Measurements from ENCODE around the gene BDH1.
"Not testable (repeated sequence)": the region's sequence is repeated elsewhere in the genome, so short reads cannot be mapped to it uniquely, and the experiment has no call there.

The BDH1 gene

DNA sequence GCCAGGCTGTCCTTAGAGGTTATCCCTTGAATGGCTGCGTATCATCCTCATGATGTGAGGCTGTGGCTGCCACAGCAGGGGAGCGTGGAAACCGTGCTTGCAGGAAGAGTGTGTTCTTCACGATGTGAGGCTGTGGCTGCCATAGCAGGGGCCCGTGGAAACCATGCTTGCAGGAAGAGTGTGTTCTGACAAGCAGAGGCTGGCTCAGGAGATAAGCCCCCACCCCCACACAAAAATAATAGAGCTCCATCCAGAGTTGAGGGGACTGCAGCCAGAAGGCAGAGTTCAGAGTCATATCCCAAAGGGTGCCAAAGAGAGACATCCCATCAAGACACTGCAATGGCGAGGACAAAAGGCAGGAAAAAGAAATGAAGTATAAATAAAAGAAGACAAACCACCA lies 22.6 kb upstream of the BDH1 start:
- no peak for DNase-seq (ENCODE audit: low read depth in 3 of 3)

DNA sequence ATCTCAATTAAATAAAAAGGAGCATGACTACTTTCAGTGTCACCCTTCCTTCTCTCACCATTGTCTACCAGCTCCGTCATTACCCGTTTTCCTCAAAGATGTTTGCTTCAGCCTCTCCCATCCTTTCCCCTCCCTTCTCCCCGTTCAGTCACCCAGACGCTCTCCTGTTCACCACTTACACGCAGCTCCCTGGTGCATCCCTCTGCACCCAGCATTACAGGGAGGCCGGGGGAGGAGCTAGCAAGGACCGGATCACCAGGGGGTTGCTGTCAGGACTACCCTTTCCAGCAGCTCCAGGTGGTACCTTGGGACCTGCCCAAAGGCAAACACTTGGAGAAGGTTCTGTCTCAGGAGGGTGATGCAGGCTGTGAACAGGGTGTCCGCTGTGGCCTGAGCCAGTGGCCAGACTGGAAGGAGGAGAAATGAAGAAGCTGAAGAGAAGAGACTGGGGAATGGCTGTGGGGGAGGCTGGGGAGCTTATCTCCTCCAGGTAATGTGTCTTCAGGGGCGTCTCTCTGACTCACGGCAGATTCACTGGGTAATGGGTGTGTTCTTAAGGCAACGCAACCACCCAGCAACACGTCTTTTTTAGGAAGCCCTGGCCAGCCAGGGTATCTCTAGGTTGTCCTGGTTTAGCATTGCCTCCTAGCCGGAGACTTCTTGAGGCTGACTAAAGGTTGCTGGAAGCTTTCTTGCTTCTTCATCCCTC lies 21.8 kb upstream of the BDH1 start:
- no peak for DNase-seq (ENCODE audit: low read depth in 3 of 3)

DNA sequence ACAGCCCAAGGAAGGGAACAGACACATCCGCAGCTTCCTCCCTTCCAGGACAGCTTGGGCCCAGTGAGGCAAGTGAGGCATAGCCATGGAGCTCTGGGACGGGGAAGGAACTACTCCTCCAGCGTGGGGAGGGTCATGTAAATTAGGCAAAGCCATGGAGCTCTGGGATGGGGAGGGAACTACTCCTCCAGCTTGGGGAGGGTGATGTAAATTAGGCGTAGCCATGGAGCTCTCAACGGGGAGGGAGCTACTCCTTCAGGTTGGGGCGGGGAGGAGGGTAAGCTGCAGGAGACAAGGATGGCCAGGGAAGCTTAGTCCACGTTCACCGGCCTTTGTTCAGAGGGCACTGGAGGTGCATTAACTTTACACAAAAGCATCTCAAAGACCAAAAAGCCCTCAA lies 21.1 kb upstream of the BDH1 start:
- no peak for DNase-seq (ENCODE audit: low read depth in 3 of 3)

DNA sequence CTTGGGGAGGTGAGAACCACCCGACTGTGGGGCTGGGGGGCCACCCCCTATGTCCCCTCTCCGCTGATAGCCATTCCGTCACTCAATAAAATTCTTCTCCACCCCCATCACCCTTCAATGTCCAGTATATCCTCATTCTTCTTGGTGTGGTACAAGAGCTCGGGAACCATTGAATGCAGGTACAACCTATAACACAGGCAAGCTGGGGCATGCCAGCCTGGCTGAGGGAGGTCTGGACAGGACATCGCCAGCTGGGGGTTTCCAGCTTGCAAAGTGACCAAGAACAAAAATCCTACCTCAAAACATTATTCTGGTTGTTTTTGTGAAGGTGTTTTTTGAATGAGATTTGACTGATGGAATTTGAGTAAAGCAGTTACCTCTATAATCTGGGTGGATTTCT lies 19.6 kb upstream of the BDH1 start:
- no peak for DNase-seq (ENCODE audit: low read depth in 3 of 3)

DNA sequence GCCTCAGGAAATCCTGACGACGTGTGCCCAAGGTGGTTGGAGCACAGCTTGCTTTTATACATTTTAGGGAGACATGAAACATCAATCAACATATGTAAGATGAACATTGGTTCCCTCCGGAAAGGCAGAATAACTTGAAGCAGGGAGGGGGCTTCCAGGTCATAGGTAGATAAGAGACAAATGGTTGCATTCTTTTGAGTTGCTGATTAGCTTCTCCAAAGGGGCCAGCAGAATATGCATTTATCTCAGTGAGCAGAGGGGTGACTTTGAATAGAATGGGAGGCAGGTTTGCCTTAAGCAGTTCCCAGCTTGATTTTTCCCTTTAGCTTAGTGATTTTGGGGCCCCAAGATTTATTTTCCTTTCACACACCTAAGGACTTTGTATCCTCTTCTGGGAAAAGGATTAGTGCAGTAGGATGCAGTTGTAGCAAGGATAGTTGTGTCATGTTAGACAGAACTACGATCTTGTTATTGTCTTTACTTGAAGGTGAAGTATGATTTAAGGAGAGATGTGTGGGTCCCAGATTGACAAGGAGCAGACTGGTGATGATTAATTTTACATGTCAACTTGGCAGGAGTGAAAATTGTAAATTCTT lies 18.7 kb upstream of the BDH1 start:
- DNase-seq (ENCODE audit: low read depth in 3 of 3) = not testable (repeated sequence)

DNA sequence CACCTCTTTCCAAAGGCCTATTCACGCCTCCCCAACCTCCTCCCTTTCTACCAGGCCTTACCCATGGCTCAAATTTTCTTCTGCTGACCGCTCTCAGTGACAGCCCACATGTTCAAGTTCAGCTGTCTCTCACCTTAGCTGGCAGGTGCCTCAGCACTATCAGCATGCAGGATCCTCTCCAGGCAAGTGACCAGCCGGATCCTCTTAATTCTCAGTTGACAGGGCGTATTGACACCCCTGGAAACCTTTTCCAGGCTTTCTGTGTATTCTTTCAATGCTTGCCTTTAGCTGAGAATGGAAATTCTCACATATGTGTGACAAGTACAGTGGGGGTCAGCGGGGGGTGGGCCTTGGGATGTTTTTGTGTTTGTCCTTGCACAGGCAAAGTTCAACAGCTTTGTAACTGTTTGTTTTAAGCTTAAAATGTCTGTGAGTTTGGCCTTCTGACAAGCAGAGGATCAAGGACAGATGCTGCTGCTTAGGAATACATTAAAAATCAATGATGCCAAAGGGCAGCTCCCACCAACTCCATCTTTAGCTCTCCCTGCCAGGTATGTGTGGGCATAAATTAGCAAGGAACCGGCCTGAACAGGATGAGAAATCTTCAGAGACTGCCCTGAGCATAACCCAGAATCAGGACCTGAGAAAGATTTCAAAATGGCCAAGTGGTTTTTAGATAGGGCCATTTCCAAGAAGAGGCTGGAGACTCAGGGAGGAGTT lies 17.4 kb upstream of the BDH1 start:
- DNase-seq (ENCODE audit: low read depth in 3 of 3) = no peak

DNA sequence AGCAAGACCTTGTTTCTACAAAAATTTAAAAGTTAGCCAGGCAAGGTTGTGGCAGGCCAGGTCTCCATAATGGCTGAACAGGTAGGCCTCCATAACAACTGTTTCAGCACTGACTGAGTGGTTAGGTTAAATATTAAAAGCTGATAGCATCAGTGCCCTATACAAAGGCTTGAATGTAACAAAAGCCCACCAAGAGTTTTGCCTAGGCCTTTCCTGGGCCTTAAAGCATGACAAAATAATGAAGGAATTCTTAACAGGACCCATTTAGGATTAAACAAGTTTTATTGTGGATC lies 16.1 kb upstream of the BDH1 start:
- not testable (repeated sequence) for DNase-seq (ENCODE audit: low read depth in 3 of 3)

DNA sequence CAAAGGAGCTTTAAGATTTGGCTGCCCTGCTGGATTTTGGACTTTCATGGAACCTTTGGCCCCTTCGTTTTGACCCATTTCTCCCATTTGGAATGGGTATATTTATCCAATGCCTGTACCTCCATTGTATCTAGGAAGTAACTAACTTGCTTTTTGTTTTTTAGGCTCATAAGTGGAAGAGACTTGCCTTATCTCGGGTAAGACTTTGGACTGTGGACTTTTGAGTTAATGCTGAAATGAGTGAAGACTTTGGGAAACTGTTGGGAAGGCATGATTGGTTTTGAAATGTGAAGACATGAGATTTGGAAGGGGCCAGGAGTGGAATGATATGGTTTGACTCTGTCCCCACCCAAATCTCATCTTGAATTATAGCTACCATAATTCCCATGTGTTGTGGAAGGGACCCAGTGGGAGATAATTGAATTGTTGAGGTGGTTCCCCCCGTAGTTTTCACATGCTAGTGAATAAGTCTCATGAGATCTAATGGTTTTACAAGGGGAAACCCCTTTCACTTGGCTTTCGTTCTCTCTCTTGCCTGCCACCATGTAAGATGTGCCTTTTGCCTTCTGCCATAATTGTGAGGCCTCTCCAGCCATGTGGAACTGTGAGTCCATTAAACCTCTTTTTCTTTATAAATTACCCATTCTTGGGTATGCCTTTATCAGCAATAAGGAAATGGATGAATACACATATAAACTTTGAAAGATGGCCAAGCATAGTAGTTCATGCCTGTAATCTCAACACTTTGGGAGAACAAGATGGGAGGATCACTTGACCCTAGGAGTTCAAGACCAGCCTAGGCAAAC lies 15.5 kb upstream of the BDH1 start:
- not testable (repeated sequence) for DNase-seq (ENCODE audit: low read depth in 3 of 3)

DNA sequence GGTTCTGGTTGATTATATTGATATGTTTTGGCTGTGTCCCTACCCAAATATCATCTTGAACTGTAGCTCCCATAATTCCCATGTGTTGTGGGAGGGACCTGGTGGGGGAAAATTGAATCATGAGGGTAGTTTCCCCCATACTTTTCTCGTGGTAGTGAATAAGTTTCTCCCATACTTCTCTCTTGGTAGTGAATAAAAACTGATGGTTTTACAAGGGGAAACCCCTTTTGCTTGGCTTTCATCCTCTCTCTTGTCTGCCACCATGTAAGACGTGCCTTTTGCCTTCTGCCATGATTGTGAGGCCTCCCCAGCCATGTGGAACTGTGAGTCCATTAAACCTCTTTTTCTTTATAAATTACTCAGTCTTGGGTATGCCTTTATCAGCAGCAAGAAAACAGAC lies 13.7 kb upstream of the BDH1 start:
- DNase-seq (ENCODE audit: low read depth in 3 of 3) = not testable (repeated sequence)

DNA sequence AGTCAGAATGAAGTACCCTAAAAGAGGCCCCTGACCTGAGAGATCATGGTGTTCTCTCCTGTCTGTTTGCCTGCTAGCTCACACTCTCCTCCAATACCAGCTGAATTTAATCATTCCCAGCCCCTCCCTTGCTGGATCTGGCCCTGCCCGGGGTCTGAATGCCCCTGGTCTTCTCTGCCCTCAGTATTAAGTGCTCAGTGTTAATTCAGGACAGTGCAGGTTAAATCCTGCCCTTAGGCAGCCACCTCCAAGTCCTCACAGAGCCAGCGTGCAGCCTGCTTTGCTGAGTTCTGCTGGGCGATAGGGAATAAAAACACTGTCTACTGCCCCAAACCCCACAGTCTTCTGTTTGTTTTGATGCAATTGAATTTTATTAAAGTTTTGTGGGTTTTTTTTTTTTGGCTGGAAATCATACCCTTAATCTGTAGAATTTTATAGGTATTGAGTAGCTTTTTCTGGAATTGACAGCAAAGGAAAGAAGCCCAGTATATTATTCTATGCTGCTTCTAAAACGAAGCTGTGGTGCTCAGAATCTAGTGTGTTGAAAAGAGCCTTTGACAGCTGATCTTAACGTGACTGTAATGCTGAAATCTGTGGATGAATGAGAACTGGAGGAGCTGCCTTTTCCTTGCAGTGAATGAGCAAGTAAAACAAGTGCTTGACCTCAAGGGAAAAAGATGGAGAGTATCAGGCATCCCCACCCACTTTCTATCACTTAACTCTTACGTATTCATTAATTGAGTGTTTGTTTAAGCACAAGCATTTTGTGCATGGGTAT lies 12.3 kb upstream of the BDH1 start:
- no peak for DNase-seq (ENCODE audit: low read depth in 3 of 3)

DNA sequence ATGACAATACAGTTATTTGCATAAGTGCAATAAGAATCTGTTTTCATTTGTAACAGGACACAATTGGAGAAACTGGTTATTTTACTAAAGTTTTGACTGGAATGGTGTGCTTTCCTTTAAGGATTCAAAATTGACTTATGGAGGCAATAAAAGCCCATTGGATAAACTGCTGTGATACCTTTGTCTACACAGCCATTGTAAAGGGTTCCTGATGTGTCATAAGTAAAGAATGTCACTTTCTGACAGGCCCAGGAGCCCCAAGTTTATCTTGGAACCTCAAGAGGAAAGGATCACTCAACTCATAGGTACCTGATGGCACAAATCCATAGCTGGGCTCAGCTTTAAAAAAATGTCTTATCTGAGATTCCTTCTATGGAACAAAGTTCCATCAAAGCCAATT lies 10.4 kb upstream of the BDH1 start:
- DNase-seq (ENCODE audit: low read depth in 3 of 3) = not testable (repeated sequence)

DNA sequence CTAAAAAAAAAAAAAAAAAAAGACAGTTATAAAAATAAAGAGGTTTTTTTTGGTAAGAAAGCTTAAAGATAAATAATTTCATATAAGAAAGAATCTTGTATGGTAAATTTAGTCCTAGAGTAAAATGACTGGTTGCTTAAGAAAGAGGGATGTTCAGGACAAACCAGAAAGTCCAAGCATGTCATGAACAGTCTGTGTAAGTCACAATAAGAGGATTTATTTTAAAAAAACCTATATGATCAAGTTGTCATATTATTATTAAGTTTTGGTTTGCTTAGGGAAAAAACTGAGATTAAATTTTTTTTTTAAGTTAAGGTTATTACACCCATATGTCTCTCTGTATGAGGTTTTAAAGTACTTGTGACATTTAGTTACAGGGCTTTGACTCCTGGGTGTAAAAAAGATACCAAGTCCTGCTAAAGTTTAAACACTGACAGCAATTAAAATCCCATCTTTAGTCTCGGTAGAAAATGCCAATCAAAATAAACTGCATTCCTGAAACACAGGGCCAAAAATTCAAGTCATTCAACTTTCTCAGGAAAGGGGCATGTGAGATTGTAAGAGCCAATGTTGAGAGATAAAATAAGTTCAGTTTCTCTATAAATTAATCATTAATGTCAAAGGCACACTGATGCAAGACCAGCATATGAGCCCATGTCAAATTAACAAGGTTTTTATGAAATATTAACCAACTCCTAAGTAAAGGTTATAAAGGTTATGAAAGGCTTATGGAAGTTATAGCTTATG lies 8.5 kb upstream of the BDH1 start:
- DNase-seq (ENCODE audit: low read depth in 3 of 3) = no peak

DNA sequence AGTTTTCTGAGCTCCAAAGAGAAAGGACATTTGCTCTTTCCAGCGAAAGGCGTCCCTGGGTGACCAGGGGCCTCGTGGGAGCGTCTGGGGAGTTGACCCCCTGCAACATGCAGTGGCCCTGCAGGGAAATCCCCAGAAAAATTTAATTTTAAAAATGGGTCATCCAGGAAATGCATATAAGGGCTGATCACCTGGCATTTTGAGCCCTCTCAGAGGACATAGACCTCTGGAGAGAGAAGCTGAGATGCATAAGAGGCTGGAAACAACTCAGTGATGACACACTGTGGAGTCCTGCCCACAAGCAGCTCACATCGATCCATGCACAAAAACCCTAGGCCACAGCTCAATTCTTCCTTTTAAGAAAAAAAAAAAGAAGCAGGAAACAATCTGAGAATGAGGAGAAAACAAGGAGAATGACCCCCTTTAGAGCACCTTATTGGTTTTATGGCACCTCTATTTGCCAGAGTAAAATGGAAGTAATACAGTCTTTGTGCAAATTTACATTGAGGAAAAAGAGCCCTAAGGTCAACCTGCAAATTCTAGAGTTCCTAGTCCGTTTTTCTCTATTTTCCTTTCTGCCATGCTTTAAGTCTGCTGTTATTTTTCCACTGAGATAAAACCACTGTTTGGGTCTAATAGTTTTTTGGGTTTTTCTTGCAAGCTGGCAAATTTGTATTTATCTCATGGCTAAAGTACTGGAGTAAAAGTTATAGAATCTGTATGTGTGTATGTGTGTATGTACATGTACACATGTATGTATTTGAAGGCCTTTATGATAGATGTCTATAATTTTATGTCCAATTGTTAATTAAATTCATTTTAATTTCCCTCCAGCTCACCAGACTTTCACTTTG lies 6.9 kb upstream of the BDH1 start:
- no peak for DNase-seq (ENCODE audit: low read depth in 3 of 3)

DNA sequence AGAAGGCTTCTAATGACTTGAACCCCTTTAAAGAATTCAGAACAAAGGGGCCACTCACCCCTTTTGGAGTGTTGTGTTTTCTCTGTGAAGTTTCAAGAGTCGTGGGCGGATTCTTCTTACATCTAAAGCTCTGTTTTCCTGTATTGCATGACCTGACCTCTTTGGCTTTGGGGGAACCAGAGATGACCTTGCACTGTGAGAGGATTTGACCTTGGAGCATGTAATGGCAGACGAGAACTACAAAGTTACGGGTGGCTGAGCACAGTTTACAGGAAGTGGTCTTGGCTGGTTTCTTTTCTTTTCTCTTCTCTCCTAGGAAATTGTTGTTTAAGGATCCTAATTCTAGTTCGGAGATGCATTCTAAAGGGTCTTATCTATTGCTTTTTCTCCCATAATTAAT lies 6.2 kb upstream of the BDH1 start:
- no peak for DNase-seq (ENCODE audit: low read depth in 3 of 3)

DNA sequence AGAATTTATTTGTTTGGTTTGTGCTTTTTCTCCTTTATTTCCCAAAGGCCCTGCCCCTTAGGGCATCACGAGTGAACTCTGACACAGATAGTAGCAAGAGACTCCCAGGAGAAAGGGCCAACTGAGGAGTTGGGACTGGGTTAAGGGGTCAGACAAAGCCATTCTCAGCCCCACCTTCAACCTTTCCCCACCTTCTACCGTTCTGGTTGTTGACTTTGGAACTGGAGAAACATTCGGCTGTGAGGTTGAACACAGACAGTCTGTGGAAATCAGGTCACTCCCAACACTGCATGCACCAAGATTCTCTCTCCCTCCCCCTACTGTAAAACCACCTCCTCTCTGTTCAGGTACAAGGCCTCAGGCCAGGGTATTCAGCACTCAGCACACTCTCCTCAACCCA lies 3.9 kb upstream of the BDH1 start:
- DNase-seq (ENCODE audit: low read depth in 3 of 3) = no peak

DNA sequence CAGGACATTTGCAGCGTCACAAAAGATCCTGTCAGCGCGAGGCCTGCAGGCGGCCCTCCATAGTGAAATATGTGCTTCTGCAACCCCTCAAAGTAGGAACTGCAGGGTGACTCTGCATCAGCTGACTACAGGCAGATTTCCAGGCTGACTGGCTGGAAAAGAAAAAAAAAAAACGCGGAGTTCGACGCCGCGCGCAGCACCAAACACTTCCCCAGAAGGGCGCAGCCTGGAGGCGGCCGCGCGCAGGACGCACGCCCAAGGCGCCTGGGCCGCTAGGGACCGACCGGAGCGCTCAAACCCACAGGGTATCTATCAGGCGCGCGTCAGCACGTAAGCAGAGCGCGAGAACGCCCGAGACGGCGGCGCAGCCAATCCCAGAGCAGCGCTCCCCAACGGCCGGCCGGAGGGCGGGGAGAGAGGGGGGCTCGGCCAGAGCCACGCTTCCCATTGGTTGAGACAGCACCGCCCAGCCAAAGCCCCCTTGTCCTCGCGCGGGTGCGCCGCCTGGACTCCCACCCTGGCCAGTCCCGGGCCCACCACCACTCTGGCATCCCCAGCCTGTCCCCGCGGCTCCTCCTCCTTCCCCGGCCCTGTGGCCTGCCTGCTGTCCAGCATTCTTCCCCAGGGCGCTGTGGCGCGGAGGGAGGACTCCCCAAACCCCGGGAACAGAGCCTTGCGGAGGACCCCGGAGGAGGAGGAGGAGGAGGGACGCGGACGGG lies 1.0 kb downstream of the BDH1 start:
- peak; percentile 81 to 84 (median 83) for DNase-seq (ENCODE audit: low read depth in 3 of 3)

DNA sequence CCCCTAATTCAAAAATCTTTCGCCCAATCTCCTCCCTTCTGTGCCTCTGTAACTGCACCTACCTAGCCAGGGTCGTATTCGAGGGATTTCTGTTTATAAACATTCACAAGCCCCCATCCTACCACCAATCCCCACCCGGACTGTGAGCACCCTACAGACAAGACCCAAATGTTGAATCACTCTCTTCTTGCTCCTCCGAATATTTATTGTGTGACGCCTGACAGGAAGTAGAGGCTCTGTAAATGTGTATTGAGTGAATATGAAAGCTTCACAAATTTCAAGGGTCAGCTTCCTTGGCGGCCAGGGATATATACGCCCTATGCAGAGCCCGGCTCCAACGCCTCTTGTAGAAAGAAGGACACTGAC lies 1.6 kb downstream of the BDH1 start:
- no peak for DNase-seq (ENCODE audit: low read depth in 3 of 3)

DNA sequence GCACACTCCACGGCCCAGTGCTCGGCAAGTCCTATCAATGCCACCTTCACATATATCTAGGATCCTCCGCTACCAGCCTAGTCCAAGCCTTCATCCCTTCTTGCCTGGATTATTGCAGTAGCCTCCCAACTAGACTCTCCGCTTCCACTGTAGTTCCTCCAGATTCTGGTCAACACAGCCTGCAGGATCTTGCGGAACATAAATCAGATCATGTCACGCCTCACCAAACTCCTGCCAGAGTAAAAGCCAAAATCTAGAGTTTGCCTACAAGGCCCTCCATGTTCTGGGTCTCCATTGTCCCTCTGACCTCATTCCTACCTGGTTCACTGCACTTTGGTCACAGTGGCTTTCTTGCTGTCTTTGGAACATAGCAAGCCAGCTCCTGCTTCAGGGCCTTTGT lies 3.6 kb downstream of the BDH1 start:
- no peak for DNase-seq (ENCODE audit: low read depth in 3 of 3)

DNA sequence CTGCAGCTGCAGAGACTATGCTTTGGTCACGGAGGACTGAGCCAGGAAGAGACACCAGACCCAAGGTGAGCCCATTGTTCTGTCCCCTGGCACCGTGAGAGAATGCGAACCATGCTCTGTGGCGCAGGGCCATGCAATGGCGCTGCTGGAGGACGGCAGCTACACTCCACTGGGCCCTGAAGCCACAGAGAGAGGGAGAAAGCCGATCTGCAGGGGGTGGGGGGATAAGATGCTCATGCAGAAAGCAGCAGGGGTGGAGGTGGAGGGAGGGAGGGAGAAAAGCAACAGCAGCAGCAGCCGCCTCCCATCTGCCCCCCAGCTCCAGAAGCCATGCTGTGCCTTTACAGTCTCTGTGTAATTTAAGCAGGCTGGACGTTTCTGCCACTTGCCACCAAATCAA lies 5.3 kb downstream of the BDH1 start:
- no peak for DNase-seq (ENCODE audit: low read depth in 3 of 3)

Data from stimulated activated CD4-positive, alpha-beta T cell treated with anti-CD3 and anti-CD28 coated beads, TNF-alpha, amount 100 ng/mL, for 4 hours (primary cell).